Measurements from ENCODE around the gene RTRAF. TPM values are rescaled to one million over a fixed set of nuclear protein-coding genes. Genes with fewer than 3 reads are reported as not detected.

RTRAF gene
- total RNA-seq, 1 experiment from 2014 or later, result 223 TPM

- POLR2A ChIA-PET, result no interaction called here
- Mint-ChIP-seq H3K36me3 (ENCODE audit: insufficient read depth, unreplicated experiment) (peaks cover 68% of the 10 kb centered on the region), H3K4me3 (ENCODE audit: unreplicated experiment) (no peak overlapping the region), H3K4me1 (ENCODE audit: low read depth, unreplicated experiment) (peaks cover 12% of the 10 kb centered on the region), H3K9me3 (ENCODE audit: unreplicated experiment) (no peaks in the 10 kb centered on the region), H3K27me3 (ENCODE audit: insufficient read depth, unreplicated experiment) (no peaks in the 10 kb centered on the region), H3K27ac (ENCODE audit: unreplicated experiment) (no peak overlapping the region)
- TF ChIP-seq, protein P1, sequence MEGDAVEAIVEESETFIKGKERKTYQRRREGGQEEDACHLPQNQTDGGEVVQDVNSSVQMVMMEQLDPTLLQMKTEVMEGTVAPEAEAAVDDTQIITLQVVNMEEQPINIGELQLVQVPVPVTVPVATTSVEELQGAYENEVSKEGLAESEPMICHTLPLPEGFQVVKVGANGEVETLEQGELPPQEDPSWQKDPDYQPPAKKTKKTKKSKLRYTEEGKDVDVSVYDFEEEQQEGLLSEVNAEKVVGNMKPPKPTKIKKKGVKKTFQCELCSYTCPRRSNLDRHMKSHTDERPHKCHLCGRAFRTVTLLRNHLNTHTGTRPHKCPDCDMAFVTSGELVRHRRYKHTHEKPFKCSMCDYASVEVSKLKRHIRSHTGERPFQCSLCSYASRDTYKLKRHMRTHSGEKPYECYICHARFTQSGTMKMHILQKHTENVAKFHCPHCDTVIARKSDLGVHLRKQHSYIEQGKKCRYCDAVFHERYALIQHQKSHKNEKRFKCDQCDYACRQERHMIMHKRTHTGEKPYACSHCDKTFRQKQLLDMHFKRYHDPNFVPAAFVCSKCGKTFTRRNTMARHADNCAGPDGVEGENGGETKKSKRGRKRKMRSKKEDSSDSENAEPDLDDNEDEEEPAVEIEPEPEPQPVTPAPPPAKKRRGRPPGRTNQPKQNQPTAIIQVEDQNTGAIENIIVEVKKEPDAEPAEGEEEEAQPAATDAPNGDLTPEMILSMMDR (IDR thresholded peaks at IDR 0.05; ENCODE audit: insufficient read depth in 1 of 2, low read depth in 1 of 2, low read length in 1 of 2, severe bottlenecking in 1 of 2, unreplicated experiment in 1 of 2), result no peak
- no peak for DNase-seq
- intact Hi-C loops (cut with micrococcal nuclease; ENCODE audit: unreplicated experiment), result no loop called here
- peaks cover 15% of the 10 kb centered on the region for H3K4me1 ChIP-seq
- no peaks in the 10 kb centered on the region for H3K27me3 ChIP-seq (replicated peaks; ENCODE audit: control insufficient read depth, insufficient read depth, low read length)
- no peak overlapping the region for H3K4me3 ChIP-seq (ENCODE audit: low read depth, low read length)
- CTCF ChIA-PET, result no interaction called here
- H3K36me3 ChIP-seq (ENCODE audit: control insufficient read depth, insufficient read depth, low read length), result peaks cover 7% of the 10 kb centered on the region
- no peaks in the 10 kb centered on the region for H3K9me3 ChIP-seq
- no TSS peak for BruUV-seq (replicated peaks)
Measured at GRCh38 chr14:52008136-52008535, 18.8 kb downstream of the RTRAF start.

- no peaks in the 10 kb centered on the region for H3K27me3 Mint-ChIP-seq (ENCODE audit: insufficient read depth, unreplicated experiment)
- TF ChIP-seq, protein P1 (IDR thresholded peaks at IDR 0.05; ENCODE audit: insufficient read depth in 1 of 2, low read depth in 1 of 2, low read length in 1 of 2, severe bottlenecking in 1 of 2, unreplicated experiment in 1 of 2), result no peak
- ChIA-PET CTCF (no interaction called here), POLR2A (no interaction called here)
- no peaks in the 10 kb centered on the region for H3K9me3 ChIP-seq
- no peak overlapping the region for H3K4me3 Mint-ChIP-seq (ENCODE audit: unreplicated experiment)
- intact Hi-C loops (cut with micrococcal nuclease; ENCODE audit: unreplicated experiment), result loop anchor here (10.0 kb wide), 1 partner anchor 55 kb away; the partner anchor contains the start of gene NID2
- H3K27me3 ChIP-seq (replicated peaks; ENCODE audit: control insufficient read depth, insufficient read depth, low read length), result no peaks in the 10 kb centered on the region
- H3K36me3 Mint-ChIP-seq (ENCODE audit: insufficient read depth, unreplicated experiment), result peaks cover 74% of the 10 kb centered on the region
- no peak overlapping the region for H3K4me3 ChIP-seq (ENCODE audit: low read depth, low read length)
- no TSS peak for BruUV-seq (replicated peaks)
- no peak for DNase-seq
- H3K27ac Mint-ChIP-seq (ENCODE audit: unreplicated experiment), result no peak overlapping the region
- H3K4me1 Mint-ChIP-seq (ENCODE audit: low read depth, unreplicated experiment), result peaks cover 12% of the 10 kb centered on the region
- no peaks in the 10 kb centered on the region for H3K9me3 Mint-ChIP-seq (ENCODE audit: unreplicated experiment)
- H3K36me3 ChIP-seq (ENCODE audit: control insufficient read depth, insufficient read depth, low read length), result peaks cover 7% of the 10 kb centered on the region
- peaks cover 15% of the 10 kb centered on the region for H3K4me1 ChIP-seq
Measured at GRCh38 chr14:52010173-52010693, 20.9 kb downstream of the RTRAF start.

DNA sequence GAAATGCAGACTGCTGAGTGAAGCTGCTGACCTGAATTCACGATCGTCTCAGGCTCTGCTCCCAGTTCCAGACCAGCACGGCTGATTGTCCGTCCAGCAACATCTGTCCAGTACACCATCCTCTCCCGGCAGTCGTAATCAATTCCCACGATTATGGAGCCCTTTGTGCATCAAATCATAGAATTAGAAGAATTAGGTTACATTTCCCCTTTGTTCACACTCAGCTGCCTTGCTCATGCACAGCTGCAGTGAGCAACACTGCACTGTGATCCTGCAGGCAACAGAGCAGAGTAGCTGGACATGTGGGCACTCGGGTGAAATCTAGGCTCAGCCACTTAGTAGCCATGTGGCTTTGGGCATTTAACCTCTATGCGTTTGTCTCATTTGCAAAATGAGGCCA is 22.2 kb downstream of the RTRAF start:
- no peaks in the 10 kb centered on the region for H3K9me3 Mint-ChIP-seq (ENCODE audit: unreplicated experiment)
- Histone ChIP-seq H3K36me3 (ENCODE audit: control insufficient read depth, insufficient read depth, low read length) (peaks cover 4% of the 10 kb centered on the region), H3K27me3 (replicated peaks; ENCODE audit: control insufficient read depth, insufficient read depth, low read length) (no peaks in the 10 kb centered on the region), H3K9me3 (no peaks in the 10 kb centered on the region), H3K4me3 (ENCODE audit: low read depth, low read length) (no peak overlapping the region), H3K4me1 (peaks cover 14% of the 10 kb centered on the region)
- POLR2A ChIA-PET, result no interaction called here
- intact Hi-C loops (cut with micrococcal nuclease; ENCODE audit: unreplicated experiment), result loop anchor here (10.0 kb wide), 1 partner anchor 53 kb away; the partner anchor contains the start of gene NID2
- H3K4me1 Mint-ChIP-seq (ENCODE audit: low read depth, unreplicated experiment), result peaks cover 12% of the 10 kb centered on the region
- H3K4me3 Mint-ChIP-seq (ENCODE audit: unreplicated experiment), result no peak overlapping the region
- CTCF ChIA-PET, result no interaction called here
- BruUV-seq (replicated peaks), result no TSS peak
- TF ChIP-seq, protein P1 (IDR thresholded peaks at IDR 0.05; ENCODE audit: insufficient read depth in 1 of 2, low read depth in 1 of 2, low read length in 1 of 2, severe bottlenecking in 1 of 2, unreplicated experiment in 1 of 2), result no peak
- DNase-seq, result no peak
- H3K27ac Mint-ChIP-seq (ENCODE audit: unreplicated experiment), result no peak overlapping the region
- H3K27me3 Mint-ChIP-seq (ENCODE audit: insufficient read depth, unreplicated experiment), result no peaks in the 10 kb centered on the region
- peaks cover 65% of the 10 kb centered on the region for H3K36me3 Mint-ChIP-seq (ENCODE audit: insufficient read depth, unreplicated experiment)
